Choroid plexus epithelial cell (primary cell): ENCODE data around the gene RGS2.

Source experiments
- DNase-seq: peaks from one replicate; pipeline ENCODE4 v3.0.0-alpha.2; 2010; ENCODE audit warnings: low read depth
- H3K4me3 ChIP-seq: 2 replicates; pipeline ENCODE4 v1.5.1; 2011; ENCODE audit warnings: low read depth, mild to moderate bottlenecking, control low read depth, low read length, moderate library complexity
- TF ChIP-seq, protein P1 (sequence below): conservative IDR thresholded peaks from 2 replicates; pipeline ENCODE4 v1.5.1; 2011; ENCODE audit warnings: low read depth, mild to moderate bottlenecking, control low read depth, inconsistent platforms, low read length, moderate library complexity

The RGS2 gene

DNA sequence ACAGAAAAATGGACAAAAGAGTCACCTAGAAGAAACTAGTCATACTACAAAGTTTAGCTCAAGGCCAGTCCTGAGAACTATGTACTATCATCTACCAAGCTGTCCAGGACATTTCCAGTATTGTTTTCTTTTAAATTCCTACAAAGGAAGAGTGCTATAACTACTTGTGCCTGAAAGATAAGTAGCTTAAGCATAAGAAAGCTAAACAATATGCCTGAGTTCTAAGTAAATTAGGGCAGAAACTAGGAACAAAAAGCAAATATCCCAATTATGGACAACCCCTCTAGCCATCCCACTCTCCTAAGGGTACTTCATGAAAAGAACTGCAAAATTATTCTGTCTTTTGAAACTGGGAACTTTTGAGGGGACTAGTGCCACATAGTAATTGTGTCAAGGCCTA, 5.3 kb upstream of the RGS2 start:
- DNase-seq = peak; percentile 34
- TF ChIP-seq, protein P1, sequence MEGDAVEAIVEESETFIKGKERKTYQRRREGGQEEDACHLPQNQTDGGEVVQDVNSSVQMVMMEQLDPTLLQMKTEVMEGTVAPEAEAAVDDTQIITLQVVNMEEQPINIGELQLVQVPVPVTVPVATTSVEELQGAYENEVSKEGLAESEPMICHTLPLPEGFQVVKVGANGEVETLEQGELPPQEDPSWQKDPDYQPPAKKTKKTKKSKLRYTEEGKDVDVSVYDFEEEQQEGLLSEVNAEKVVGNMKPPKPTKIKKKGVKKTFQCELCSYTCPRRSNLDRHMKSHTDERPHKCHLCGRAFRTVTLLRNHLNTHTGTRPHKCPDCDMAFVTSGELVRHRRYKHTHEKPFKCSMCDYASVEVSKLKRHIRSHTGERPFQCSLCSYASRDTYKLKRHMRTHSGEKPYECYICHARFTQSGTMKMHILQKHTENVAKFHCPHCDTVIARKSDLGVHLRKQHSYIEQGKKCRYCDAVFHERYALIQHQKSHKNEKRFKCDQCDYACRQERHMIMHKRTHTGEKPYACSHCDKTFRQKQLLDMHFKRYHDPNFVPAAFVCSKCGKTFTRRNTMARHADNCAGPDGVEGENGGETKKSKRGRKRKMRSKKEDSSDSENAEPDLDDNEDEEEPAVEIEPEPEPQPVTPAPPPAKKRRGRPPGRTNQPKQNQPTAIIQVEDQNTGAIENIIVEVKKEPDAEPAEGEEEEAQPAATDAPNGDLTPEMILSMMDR = no peak
- no peak overlapping the region for H3K4me3 ChIP-seq

DNA sequence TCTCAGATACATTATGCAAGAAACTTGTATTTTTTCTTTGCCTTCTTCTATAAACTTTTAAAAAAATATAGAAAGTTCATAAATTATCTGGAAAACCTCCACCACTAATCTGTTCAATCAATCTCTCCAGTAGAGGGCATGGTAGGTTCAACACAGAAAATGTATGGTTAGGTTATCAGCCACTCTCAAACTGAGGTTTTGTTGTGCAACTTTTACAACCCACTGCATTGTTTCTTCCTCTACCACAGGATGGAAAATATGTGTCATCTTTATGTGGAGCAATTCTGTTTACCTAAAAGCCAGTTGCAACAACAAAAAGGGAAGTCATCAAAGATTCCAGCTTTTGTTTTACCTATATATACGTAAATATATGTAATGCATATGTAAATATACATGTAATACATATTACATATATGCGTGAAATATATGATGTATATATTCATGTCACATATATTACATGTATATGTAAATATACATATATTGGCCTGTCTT, 3.0 kb upstream of the RGS2 start:
- DNase-seq = peak; percentile 97
- TF ChIP-seq, protein P1 = peak; percentile 66
- no peak overlapping the region for H3K4me3 ChIP-seq

DNA sequence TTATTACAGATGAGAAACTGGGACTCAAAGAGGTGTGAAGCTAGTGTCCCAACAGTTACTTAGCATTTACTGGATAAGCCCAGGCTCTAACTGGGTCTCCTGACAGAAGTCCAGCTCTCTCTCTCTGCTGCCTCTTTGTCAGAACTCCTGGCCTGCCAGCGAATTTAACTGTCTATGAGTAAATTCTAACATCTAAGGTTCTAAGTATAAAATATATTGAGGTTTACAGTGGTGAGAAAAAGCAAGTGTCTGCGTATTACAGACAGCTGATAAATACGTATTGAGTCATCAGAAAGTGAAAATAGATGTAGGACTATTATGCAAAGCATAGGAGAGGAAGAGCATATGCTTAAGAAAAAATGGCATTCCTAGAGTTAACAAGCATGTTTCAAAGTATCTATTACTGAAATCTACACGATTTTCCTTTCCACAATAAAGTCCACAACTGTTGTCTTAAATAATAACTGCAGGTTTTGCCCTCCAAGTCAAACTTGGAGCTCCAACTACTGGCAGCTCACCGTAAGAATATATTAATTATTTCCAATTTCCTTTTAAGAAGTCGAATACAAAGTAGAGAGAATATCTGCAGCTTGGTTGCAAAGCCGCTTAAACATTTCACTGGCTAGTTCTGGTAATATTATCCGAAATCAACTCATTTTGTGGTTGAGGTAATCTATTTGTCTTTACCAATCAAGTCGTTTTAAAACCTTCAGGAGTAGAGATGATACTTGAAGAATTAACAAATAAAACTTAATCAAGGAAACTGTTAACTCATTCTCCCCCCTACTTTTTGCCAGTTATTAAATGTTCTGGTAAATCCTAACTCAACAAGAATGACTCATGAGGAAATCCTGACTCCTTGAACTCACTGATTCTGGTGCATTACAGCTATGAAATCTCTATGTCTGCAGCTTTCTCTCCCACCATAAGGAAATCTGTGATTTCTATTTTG, 1.4 kb upstream of the RGS2 start:
- TF ChIP-seq, protein P1 = peak; percentile 51
- DNase-seq = peak; percentile 81
- peak overlapping the region; percentile 95 for H3K4me3 ChIP-seq

DNA sequence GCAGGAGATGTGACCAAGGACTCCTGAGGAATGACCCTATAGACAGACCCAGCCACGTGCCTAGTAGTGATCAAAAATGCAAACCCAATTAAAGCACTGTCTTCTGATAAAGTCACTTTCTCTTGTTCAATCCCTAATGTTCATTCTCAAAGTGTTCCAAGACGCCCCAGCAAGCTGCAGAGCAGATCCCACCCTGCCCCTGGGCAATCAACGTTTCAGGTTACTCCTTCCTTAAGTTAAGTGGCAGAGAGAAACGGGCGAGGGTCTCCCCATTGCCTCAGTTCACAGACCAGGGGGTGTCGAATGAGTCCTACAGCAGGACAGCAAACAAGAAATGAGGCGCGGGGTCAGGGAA, 699 bp upstream of the RGS2 start:
- TF ChIP-seq, protein P1 = no peak
- peak overlapping the region; percentile 95 for H3K4me3 ChIP-seq
- DNase-seq = no peak

DNA sequence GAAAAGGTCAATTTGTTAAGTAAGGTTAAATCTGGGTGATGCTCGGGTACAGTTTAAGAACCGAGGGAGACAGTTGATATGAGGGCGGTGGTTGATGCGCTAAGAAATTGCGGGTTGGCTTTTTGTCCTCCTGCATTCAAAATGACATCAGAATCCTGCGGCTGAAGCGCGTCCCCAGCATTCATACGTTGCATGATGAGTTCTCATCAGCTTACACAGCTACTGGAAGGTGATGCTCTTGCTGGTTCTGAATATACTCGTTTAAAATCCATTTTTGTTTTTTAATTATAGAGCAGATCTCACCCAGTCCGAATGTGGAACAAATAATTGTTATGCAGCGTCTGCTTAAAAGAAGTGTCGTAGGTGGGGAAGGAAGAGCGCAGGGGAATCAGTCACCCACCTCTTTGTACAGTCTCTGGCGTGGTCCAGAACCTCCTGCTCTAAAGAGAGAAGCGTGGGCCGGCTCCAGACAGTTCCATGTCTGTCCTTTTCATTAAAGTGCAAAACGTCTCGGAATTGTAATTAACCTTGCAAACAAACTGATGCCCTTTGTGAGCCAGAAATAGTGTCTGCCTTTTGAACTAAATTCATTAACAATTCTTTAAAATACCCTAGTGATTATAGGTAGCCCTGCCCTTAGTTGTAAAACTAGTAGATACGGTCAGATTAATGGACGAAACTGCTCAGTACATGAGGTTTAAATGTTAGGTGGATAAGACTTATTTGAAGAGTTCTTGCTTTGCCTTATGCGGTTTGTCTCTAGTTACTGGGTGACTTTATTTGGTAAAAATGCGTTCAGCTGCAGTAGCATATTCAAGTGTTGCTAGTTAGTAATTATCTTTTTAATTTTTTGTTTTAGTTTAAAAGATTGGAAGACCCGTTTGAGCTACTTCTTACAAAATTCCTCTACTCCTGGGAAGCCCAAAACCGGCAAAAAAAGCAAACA, 741 bp downstream of the RGS2 start:
- DNase-seq = peak; percentile 71
- TF ChIP-seq, protein P1 = no peak
- peak overlapping the region; percentile 95 for H3K4me3 ChIP-seq

DNA sequence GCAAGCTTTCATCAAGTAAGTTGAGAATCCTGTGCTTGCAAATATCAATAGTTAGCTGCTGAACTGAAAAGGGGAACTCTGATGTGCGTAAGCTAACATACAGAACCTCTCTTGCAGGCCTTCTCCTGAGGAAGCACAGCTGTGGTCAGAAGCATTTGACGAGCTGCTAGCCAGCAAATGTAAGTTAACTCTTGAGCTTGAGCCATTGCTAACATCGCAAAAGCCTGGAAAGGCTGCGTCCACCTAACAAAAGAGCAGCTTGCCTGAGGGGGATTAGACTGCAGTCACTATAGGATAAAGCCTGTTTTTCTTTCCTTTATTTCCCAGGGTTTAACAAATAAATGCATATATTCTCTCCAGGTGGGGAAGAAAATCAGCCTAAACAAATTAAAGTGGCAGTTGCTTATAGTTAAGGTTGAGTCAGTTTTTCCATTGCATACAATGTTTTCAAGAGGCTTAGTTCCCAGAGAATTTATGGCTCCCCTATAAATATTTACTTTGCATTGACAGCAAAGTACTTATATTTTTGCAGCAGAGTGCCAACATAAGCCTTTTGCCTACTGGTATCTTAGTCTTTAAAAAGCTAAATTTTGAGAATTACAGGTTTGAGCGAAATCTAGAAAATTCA, 1.5 kb downstream of the RGS2 start:
- TF ChIP-seq, protein P1 = no peak
- peak overlapping the region; percentile 95 for H3K4me3 ChIP-seq
- peak; percentile 60 for DNase-seq
